ENCODE data around the gene ALDH1A2. TPM values are rescaled to one million over a fixed set of nuclear protein-coding genes. Genes with fewer than 3 reads are reported as not detected.

The ALDH1A2 gene
- total RNA-seq, 2 donors from 2014 or later = not detected

DNA sequence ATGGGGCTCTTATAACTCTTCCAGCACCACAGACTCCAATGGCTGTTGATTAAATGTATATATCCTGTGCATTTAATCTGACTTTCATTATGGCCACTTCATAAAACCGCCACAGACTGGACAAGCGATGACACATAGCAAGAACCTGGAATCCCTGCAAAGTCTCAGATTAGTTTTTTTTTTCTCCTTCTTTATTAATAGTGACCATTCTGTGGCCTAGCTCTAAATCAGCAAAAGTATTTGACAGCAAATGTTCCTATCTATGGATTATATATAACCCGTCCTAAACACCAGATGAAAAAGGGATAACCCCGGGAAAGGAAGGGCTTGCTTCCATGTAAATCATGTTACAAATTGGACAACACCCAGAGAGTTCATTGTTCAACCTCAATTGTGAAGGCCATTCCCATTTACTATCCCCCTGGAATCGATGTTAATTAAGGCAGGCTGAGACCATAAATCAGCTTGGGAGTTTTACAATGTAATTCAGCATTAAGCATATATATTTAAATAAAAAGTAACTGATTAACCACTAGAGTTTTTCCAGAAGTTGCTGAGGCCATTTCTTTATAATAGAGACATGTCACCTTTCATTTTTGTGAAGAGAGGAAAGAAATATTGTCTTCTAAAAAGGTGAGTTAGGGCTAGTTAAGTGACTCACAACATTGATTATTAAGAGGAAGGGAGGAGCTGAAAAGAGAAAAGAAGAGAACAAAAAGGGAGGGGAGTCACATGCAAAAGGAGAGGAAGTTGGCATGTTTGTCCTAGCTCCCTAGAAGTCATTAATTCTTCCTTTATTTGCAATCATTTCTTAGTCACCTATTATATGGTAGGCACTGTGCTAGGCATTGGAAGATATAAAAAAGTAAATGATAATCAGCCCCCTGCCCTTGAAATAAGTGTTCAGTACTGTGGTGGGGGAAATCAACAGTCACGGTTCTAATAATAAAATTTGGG lies 26.2 kb downstream of the ALDH1A2 start:
- TF ChIP-seq, protein P1, sequence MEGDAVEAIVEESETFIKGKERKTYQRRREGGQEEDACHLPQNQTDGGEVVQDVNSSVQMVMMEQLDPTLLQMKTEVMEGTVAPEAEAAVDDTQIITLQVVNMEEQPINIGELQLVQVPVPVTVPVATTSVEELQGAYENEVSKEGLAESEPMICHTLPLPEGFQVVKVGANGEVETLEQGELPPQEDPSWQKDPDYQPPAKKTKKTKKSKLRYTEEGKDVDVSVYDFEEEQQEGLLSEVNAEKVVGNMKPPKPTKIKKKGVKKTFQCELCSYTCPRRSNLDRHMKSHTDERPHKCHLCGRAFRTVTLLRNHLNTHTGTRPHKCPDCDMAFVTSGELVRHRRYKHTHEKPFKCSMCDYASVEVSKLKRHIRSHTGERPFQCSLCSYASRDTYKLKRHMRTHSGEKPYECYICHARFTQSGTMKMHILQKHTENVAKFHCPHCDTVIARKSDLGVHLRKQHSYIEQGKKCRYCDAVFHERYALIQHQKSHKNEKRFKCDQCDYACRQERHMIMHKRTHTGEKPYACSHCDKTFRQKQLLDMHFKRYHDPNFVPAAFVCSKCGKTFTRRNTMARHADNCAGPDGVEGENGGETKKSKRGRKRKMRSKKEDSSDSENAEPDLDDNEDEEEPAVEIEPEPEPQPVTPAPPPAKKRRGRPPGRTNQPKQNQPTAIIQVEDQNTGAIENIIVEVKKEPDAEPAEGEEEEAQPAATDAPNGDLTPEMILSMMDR (conservative IDR thresholded peaks at IDR 0.05) = no peak
- no peak overlapping the region for H3K4me3 Mint-ChIP-seq
- WGBS, 2 experiments (ENCODE audit: insufficient coverage in 1 of 2, insufficient read length in 1 of 2) = 90 to 100% methylated on average over 1 to 5 of the region's 6 CpGs
- Histone ChIP-seq H3K36me3 (ENCODE audit: control insufficient read depth, insufficient read depth, low read length) (no peaks in the 10 kb centered on the region), H3K9me3 (ENCODE audit: control insufficient read depth, low read length) (no peaks in the 10 kb centered on the region), H3K4me1 (ENCODE audit: control insufficient read depth, insufficient read depth, low read length) (no peaks in the 10 kb centered on the region), H3K9ac (ENCODE audit: extremely low read depth, low read length, poor library complexity, severe bottlenecking) (no peak overlapping the region), H3K27ac (ENCODE audit: low read depth, low read length) (no peak overlapping the region), H3K27me3 (ENCODE audit: control insufficient read depth, insufficient read depth, low read length, poor library complexity, severe bottlenecking) (peaks cover 11% of the 10 kb centered on the region), H3K4me3 (ENCODE audit: low read length) (no peak overlapping the region)
- no peak overlapping the region for H3K27ac Mint-ChIP-seq
- H3K4me1 Mint-ChIP-seq = peaks cover 4% of the 10 kb centered on the region
- peaks cover 42% of the 10 kb centered on the region for H3K27me3 Mint-ChIP-seq (ENCODE audit: insufficient read depth)
- no peaks in the 10 kb centered on the region for H3K9me3 Mint-ChIP-seq
- no peak for DNase-seq
- H3K36me3 Mint-ChIP-seq (ENCODE audit: low read depth) = no peaks in the 10 kb centered on the region

DNA sequence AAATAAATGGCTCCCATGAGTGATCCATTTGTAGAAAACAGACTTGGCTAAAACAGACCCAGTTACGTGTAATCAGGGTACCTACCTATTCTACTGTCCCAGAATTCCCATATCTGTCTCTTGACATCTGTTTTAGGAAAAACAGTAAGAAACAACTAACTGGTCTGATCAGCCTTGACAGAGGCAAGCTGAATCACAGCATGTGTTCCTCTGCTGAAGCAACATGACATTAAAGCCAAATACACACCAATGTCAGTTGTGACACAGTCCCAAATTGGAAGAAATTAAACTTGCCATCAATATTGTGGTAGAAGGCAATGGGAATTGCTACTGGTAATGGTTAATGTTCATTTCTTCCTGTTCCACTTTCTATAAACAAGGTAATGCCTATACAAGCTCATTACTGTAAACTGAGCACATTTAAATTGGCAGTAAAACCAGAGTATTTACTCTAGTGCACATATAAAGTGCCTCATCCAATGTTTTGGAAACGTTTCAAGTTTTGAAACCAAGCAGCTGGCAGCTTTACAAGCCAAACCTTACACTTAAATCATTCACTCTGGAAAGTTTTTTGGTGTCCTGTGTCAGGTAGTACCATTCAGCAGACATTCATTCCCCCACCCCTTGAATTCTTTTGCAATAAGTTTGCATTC lies 27.0 kb downstream of the ALDH1A2 start:
- H3K27me3 ChIP-seq (ENCODE audit: control insufficient read depth, insufficient read depth, low read length, poor library complexity, severe bottlenecking) = peaks cover 3% of the 10 kb centered on the region
- H3K4me3 ChIP-seq (ENCODE audit: low read length) = no peak overlapping the region
- peaks cover 4% of the 10 kb centered on the region for H3K4me1 Mint-ChIP-seq
- no peak overlapping the region for H3K9ac ChIP-seq (ENCODE audit: extremely low read depth, low read length, poor library complexity, severe bottlenecking)
- 64 to 85% methylated on average over 2 of the region's 2 CpGs for WGBS, 2 experiments (ENCODE audit: insufficient coverage in 1 of 2, insufficient read length in 1 of 2)
- H3K4me3 Mint-ChIP-seq = no peak overlapping the region
- H3K9me3 Mint-ChIP-seq = no peaks in the 10 kb centered on the region
- H3K27me3 Mint-ChIP-seq (ENCODE audit: insufficient read depth) = peaks cover 38% of the 10 kb centered on the region
- no peaks in the 10 kb centered on the region for H3K9me3 ChIP-seq (ENCODE audit: control insufficient read depth, low read length)
- no peak overlapping the region for H3K27ac Mint-ChIP-seq
- no peaks in the 10 kb centered on the region for H3K36me3 Mint-ChIP-seq (ENCODE audit: low read depth)
- no peaks in the 10 kb centered on the region for H3K4me1 ChIP-seq (ENCODE audit: control insufficient read depth, insufficient read depth, low read length)
- H3K27ac ChIP-seq (ENCODE audit: low read depth, low read length) = no peak overlapping the region
- H3K36me3 ChIP-seq (ENCODE audit: control insufficient read depth, insufficient read depth, low read length) = no peaks in the 10 kb centered on the region
- TF ChIP-seq, protein P1 (conservative IDR thresholded peaks at IDR 0.05) = no peak
- no peak for DNase-seq

DNA sequence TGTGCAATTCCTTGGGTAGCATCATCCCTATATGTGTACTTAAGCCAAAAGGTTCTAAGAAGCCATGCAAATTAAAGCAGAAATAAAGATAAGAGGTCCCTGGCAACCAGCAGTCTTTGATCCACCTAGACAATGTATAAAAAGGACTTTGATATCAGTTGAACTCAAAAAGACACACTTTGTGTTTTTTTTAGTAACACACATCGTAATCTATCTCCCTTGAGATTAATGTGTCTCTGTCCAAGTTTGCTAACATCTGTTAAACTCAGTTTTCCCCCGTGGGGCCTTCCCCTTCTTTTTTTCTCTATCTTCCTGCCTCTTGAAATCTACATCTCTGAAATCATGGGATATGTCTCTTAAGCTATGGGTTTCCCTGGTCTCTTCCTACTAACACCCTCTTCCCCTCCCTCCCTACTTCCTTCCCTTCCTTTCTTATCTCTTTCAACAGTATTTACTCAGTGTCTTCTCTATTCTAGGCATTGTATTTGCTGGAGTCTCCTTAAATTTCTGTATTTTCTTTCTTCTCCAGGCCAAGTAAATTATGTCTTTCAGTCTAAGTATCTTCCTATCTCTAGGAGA lies 27.7 kb downstream of the ALDH1A2 start:
- H3K4me3 ChIP-seq (ENCODE audit: low read length) = no peak overlapping the region
- Mint-ChIP-seq H3K36me3 (ENCODE audit: low read depth) (no peaks in the 10 kb centered on the region), H3K4me1 (peaks cover 4% of the 10 kb centered on the region), H3K27me3 (ENCODE audit: insufficient read depth) (peaks cover 33% of the 10 kb centered on the region), H3K4me3 (no peak overlapping the region), H3K9me3 (no peaks in the 10 kb centered on the region), H3K27ac (no peak overlapping the region)
- H3K27ac ChIP-seq (ENCODE audit: low read depth, low read length) = no peak overlapping the region
- H3K36me3 ChIP-seq (ENCODE audit: control insufficient read depth, insufficient read depth, low read length) = no peaks in the 10 kb centered on the region
- H3K9ac ChIP-seq (ENCODE audit: extremely low read depth, low read length, poor library complexity, severe bottlenecking) = no peak overlapping the region
- no peaks in the 10 kb centered on the region for H3K4me1 ChIP-seq (ENCODE audit: control insufficient read depth, insufficient read depth, low read length)
- 75 to 85% methylated on average over 2 of the region's 2 CpGs for WGBS, 2 experiments (ENCODE audit: insufficient coverage in 1 of 2, insufficient read length in 1 of 2)
- no peaks in the 10 kb centered on the region for H3K9me3 ChIP-seq (ENCODE audit: control insufficient read depth, low read length)
- TF ChIP-seq, protein P1 (conservative IDR thresholded peaks at IDR 0.05) = no peak
- H3K27me3 ChIP-seq (ENCODE audit: control insufficient read depth, insufficient read depth, low read length, poor library complexity, severe bottlenecking) = no peaks in the 10 kb centered on the region
- no peak for DNase-seq
